GM19468 (cell line): ENCODE data around the gene SHCBP1L.

Source experiments
- ATAC-seq: cut with Tn5 transposase; IDR thresholded peaks from one replicate; pipeline ENCODE4 v1.9.1; 2021; ENCODE audit warnings: mild to moderate bottlenecking, moderate library complexity, moderate number of reproducible peaks; ENCODE audit not compliant: unreplicated experiment; ENCODE audit errors: extremely low read depth

Gene SHCBP1L

GRCh38 chr1:182952677-182953444, at the start of gene SHCBP1L:
Gene SHCBP1L, minus strand, starts transcription at chr1:182953166. Its CDS starts 33 bp downstream, at chr1:182953133.
- no peak for ATAC-seq

- ATAC-seq, result no peak
Observed at GRCh38 chr1:183002267-183002666, 49.3 kb upstream of the SHCBP1L start.

GRCh38 chr1:183000167-183000962, 47.4 kb upstream of the SHCBP1L start:
- no peak for ATAC-seq

GRCh38 chr1:182998482-182998881, 45.5 kb upstream of the SHCBP1L start:
- ATAC-seq, result no peak

GRCh38 chr1:182996816-182997215, 43.9 kb upstream of the SHCBP1L start:
- ATAC-seq, result no peak

GRCh38 chr1:182995894-182996293, 42.9 kb upstream of the SHCBP1L start:
- ATAC-seq, result no peak

- ATAC-seq, result no peak
Observed at GRCh38 chr1:182993746-182994145, 40.8 kb upstream of the SHCBP1L start.

GRCh38 chr1:182990413-182991144, 37.6 kb upstream of the SHCBP1L start:
- no peak for ATAC-seq

GRCh38 chr1:182985876-182986275, 32.9 kb upstream of the SHCBP1L start:
- no peak for ATAC-seq

GRCh38 chr1:182984621-182985020, 31.7 kb upstream of the SHCBP1L start:
- no peak for ATAC-seq

GRCh38 chr1:182984138-182984537, 31.2 kb upstream of the SHCBP1L start:
- ATAC-seq, result no peak

- no peak for ATAC-seq
Observed at GRCh38 chr1:182978151-182978853, 25.3 kb upstream of the SHCBP1L start.

GRCh38 chr1:182977480-182977879, 24.5 kb upstream of the SHCBP1L start:
- ATAC-seq, result no peak

- ATAC-seq, result no peak
Observed at GRCh38 chr1:182974506-182975191, 21.7 kb upstream of the SHCBP1L start.

- ATAC-seq, result no peak
Observed at GRCh38 chr1:182972829-182973228, 19.9 kb upstream of the SHCBP1L start.

- no peak for ATAC-seq
Observed at GRCh38 chr1:182972231-182972630, 19.3 kb upstream of the SHCBP1L start.

- ATAC-seq, result no peak
Observed at GRCh38 chr1:182971219-182971618, 18.3 kb upstream of the SHCBP1L start.

GRCh38 chr1:182968836-182969734, 16.1 kb upstream of the SHCBP1L start:
- no peak for ATAC-seq
